H1 (cell line): ENCODE results near the gene MAP7. TPM values are rescaled to one million over a fixed set of nuclear protein-coding genes. Genes with fewer than 3 reads are reported as not detected.

Experiments used
- CBX5 ChIP-seq: fragments of 300-800, 300-1000 bp; sonication (generic); IDR thresholded peaks from 2 replicates; pipeline ENCODE4 v1.7.1; 2016; ENCODE audit warnings: antibody characterized with exemption, low read length, low read depth
- CEBPB ChIP-seq: IDR thresholded peaks from 2 replicates; pipeline ENCODE4 v1.6.1; 2012; ENCODE audit warnings: low read depth, low read length
- ZNF274 ChIP-seq: IDR thresholded peaks from 2 replicates; pipeline ENCODE4 v1.7.0; 2012; ENCODE audit warnings: low read length, borderline replicate concordance; ENCODE audit errors: extremely low read depth
- polyA plus RNA-seq, 7 experiments: library from polyadenylated mRNA; depleted of rRNA in 3 of 7; stranded (reverse) in 5 of 7; unstranded in 2 of 7; fragments of >200 nt in 5 of 7; fragments of 200-250 nt in 2 of 7; gene quantifications; 1 replicate in 5 of 7; 2 replicates in 1 of 7; 4 replicates in 1 of 7; pipeline versions ENCODE4 v1.2.1 to v1.2.3, GENCODE V29; 2011 to 2013; ENCODE audit warnings: missing spikeins in 2 of 7, mixed read lengths in 2 of 7
- total RNA-seq: library from RNA; stranded (reverse); fragmentation: NEBNext Ultra II Directional; extraction: Animal tissue kit (Norgen Biotek cat#: 25700); gene quantifications from 2 replicates; pipeline ENCODE4 v1.2.1, GENCODE V29; 2021
- TF ChIP-seq, protein P1 (sequence below): fragments of 300-600 bp; sonication (generic); IDR thresholded peaks from 2 replicates; pipeline ENCODE4 v1.7.1; 2012; ENCODE audit warnings: low read length, moderate library complexity, mild to moderate bottlenecking, inconsistent platforms; ENCODE audit not compliant: insufficient replicate concordance

Gene MAP7
- total and polyA plus RNA-seq, 2 of the 8 experiments (the other 6 are each of a cell fraction or from before 2014, with no cell fraction given): 13.5 to 66.9 TPM

- TF ChIP-seq CEBPB (no peak), ZNF274 (no peak), CBX5 (no peak)
- TF ChIP-seq, protein P1, sequence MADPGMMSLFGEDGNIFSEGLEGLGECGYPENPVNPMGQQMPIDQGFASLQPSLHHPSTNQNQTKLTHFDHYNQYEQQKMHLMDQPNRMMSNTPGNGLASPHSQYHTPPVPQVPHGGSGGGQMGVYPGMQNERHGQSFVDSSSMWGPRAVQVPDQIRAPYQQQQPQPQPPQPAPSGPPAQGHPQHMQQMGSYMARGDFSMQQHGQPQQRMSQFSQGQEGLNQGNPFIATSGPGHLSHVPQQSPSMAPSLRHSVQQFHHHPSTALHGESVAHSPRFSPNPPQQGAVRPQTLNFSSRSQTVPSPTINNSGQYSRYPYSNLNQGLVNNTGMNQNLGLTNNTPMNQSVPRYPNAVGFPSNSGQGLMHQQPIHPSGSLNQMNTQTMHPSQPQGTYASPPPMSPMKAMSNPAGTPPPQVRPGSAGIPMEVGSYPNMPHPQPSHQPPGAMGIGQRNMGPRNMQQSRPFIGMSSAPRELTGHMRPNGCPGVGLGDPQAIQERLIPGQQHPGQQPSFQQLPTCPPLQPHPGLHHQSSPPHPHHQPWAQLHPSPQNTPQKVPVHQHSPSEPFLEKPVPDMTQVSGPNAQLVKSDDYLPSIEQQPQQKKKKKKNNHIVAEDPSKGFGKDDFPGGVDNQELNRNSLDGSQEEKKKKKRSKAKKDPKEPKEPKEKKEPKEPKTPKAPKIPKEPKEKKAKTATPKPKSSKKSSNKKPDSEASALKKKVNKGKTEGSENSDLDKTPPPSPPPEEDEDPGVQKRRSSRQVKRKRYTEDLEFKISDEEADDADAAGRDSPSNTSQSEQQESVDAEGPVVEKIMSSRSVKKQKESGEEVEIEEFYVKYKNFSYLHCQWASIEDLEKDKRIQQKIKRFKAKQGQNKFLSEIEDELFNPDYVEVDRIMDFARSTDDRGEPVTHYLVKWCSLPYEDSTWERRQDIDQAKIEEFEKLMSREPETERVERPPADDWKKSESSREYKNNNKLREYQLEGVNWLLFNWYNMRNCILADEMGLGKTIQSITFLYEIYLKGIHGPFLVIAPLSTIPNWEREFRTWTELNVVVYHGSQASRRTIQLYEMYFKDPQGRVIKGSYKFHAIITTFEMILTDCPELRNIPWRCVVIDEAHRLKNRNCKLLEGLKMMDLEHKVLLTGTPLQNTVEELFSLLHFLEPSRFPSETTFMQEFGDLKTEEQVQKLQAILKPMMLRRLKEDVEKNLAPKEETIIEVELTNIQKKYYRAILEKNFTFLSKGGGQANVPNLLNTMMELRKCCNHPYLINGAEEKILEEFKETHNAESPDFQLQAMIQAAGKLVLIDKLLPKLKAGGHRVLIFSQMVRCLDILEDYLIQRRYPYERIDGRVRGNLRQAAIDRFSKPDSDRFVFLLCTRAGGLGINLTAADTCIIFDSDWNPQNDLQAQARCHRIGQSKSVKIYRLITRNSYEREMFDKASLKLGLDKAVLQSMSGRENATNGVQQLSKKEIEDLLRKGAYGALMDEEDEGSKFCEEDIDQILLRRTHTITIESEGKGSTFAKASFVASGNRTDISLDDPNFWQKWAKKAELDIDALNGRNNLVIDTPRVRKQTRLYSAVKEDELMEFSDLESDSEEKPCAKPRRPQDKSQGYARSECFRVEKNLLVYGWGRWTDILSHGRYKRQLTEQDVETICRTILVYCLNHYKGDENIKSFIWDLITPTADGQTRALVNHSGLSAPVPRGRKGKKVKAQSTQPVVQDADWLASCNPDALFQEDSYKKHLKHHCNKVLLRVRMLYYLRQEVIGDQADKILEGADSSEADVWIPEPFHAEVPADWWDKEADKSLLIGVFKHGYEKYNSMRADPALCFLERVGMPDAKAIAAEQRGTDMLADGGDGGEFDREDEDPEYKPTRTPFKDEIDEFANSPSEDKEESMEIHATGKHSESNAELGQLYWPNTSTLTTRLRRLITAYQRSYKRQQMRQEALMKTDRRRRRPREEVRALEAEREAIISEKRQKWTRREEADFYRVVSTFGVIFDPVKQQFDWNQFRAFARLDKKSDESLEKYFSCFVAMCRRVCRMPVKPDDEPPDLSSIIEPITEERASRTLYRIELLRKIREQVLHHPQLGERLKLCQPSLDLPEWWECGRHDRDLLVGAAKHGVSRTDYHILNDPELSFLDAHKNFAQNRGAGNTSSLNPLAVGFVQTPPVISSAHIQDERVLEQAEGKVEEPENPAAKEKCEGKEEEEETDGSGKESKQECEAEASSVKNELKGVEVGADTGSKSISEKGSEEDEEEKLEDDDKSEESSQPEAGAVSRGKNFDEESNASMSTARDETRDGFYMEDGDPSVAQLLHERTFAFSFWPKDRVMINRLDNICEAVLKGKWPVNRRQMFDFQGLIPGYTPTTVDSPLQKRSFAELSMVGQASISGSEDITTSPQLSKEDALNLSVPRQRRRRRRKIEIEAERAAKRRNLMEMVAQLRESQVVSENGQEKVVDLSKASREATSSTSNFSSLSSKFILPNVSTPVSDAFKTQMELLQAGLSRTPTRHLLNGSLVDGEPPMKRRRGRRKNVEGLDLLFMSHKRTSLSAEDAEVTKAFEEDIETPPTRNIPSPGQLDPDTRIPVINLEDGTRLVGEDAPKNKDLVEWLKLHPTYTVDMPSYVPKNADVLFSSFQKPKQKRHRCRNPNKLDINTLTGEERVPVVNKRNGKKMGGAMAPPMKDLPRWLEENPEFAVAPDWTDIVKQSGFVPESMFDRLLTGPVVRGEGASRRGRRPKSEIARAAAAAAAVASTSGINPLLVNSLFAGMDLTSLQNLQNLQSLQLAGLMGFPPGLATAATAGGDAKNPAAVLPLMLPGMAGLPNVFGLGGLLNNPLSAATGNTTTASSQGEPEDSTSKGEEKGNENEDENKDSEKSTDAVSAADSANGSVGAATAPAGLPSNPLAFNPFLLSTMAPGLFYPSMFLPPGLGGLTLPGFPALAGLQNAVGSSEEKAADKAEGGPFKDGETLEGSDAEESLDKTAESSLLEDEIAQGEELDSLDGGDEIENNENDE: no peak
Measured at GRCh38 chr6:136420853-136421252, 129.4 kb downstream of the MAP7 start (continued).
